Measurements from ENCODE around the gene ENDOD1.
"Not testable (repeated sequence)": the region's sequence is repeated elsewhere in the genome, so short reads cannot be mapped to it uniquely, and the experiment has no call there.

Gene ENDOD1, protein sequence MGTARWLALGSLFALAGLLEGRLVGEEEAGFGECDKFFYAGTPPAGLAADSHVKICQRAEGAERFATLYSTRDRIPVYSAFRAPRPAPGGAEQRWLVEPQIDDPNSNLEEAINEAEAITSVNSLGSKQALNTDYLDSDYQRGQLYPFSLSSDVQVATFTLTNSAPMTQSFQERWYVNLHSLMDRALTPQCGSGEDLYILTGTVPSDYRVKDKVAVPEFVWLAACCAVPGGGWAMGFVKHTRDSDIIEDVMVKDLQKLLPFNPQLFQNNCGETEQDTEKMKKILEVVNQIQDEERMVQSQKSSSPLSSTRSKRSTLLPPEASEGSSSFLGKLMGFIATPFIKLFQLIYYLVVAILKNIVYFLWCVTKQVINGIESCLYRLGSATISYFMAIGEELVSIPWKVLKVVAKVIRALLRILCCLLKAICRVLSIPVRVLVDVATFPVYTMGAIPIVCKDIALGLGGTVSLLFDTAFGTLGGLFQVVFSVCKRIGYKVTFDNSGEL

DNA sequence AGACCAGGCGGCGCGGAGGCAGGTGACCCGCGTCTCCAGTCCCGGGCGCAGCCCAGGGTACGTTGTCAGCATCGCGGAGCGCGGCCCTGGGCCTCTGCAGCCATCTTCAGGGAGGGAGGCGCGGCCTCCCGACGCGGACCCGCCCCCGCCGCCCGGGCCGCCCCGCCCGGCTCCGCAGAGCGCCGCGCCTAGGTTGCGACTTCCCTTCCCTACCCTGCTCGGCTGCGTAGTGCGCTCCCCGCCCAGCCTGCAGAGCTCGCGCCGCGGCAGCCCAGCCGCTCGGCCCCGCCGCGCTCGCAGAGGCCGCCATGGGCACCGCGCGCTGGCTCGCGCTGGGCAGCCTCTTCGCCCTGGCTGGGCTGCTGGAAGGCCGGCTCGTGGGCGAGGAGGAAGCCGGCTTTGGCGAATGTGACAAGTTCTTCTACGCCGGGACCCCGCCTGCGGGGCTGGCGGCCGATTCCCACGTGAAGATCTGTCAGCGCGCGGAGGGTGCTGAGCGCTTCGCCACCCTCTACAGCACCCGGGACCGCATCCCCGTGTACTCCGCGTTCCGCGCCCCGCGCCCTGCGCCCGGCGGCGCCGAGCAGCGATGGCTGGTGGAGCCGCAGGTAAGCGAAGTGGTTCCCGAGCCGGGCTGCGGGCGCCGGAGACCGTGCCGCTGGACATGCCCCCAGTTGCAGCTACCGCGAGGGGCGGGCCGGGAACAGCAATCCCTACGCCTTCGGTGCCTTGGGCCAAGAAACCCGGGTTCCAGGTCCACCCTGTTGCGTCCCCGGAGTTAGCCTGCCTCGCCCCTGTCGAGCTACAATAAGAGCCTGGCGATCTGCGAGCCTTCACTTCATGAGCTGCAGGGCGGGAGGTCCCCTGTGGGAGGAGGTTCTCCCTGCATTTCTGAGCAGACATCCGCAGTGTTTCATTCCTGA lies at the start of gene ENDOD1:
ENDOD1 (plus strand) TSS at position 227 of the 923 bp plus-strand sequence; CDS start at position 309, 82 bp downstream.
- DNase-seq, result peak; percentile 91

DNA sequence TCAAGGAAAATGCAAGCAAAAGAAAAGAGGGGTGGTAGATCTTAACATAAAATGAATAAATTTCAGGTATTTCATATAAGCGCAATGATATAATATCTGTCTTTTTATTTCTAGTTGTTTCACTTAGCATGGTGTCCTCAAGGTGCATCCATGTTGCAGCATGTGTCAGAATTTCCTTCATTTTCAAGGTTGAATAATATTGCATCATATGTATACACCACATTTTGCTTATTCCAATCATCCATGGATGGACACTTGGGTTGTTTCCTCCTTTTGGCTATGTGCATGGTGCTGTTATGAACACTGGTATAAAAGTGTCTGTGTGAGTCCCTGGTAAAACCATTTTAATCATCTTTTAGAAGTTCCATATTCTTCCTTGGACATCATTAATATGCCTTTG lies 47.4 kb upstream of the ENDOD1 start:
- no peak for DNase-seq

DNA sequence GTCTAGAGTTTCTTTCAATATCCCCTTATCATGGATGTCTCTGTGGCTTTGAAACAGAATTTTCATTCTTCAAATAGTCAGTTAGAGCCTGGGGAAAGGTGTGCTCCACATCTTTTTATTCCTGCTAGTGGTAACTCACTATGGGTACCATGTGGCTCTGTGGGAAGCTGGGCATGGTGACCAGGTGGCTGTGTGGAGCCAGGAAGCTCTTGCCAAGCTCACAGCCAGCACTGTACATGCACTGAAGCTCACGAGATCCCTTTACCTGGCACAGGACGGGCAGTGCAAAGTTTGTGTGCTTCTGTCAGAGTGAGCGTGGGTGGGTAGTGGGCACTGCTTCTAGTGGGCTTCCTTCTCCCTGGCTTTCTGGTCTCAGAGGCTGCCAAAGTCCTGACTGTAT lies 46.7 kb upstream of the ENDOD1 start:
- DNase-seq, result no peak

DNA sequence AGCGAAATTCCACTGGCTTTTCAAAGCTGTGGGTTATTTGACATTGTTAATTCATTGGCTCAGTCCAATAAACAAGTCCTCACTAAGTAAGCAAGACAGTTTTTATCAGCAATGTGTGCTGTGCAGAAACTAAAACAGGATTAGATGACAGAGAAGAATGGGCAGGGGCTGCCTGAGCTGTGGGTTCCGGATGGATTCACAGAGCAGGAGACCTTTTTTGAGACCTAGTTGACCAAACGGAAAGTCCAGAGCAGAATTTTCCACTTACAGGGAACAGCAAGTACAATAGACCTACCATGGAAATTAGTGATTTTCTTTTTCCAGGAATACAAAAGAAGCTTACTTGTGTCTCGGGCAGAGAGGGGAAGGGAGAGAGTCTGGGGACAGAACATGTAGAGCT lies 45.6 kb upstream of the ENDOD1 start:
- no peak for DNase-seq

DNA sequence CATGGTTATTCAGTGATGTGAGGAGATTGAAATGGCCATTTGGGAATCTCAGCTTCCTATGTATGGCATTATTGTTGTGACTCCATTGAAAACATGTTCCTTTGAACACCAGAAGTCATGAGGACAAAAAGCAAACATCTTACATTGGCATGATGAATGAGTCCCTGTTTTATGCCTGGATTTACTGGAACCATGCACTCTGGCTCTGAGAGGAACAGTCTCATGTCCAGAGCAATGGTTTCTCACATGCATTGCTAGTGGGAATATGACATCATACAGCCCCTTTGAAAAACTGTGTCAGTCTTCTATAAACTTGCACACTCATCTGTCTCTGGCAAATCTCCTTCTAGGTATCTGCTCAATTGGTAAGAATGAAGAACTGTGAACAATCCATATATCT lies 43.8 kb upstream of the ENDOD1 start:
- DNase-seq, result no peak

DNA sequence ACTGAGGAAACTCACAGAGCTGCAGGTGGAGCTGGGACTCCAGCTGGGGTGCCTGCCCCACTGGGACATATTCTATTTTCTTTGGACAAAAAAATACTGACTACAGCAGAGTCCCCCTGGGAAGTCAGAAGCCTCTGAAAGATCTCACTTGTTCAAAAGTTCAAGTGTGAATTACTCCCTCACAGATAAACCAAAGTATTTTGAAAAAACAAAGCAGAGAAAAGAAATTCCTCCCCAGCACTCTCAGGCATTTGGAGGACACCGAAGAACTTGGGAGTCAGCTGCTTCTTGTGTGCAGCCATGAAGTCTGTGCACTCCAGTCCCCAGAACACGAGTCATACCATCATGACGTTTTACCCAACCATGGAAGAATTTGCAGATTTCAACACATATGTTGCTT lies 40.5 kb upstream of the ENDOD1 start, which contains the start of gene KDM4F:
KDM4F (plus strand) TSS at position 301 of the 400 bp plus-strand sequence.
- DNase-seq, result not testable (repeated sequence)

DNA sequence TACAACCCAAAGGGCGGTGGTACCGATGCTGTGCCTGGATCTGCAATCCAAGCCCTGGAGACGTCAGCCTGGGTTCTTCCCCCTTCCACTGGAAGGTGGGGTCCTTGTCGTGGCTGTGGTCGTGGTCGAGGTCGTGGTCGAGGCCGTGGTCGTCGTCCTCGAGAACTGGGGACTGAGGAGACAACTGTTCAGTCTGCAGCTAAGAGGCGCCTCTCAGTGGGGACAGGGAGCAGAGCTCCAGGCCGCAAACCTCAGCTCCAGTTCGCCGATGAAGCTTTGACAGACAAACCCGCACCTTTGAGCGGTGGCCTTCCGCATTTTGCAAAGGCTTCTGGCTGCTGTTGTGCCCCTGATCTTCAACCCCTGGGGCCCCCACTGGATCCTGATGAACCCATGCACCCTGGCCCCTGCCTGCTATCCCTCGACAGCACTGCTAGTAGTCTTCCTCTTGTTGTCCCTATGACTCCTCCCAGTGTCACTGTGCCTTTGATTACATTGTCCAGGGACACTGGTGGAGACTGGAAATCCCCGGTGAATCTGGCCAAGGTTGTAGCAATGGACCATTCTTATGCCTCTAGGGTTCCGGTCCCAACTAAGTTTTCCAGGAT lies 38.9 kb upstream of the ENDOD1 start:
- DNase-seq, result no peak

DNA sequence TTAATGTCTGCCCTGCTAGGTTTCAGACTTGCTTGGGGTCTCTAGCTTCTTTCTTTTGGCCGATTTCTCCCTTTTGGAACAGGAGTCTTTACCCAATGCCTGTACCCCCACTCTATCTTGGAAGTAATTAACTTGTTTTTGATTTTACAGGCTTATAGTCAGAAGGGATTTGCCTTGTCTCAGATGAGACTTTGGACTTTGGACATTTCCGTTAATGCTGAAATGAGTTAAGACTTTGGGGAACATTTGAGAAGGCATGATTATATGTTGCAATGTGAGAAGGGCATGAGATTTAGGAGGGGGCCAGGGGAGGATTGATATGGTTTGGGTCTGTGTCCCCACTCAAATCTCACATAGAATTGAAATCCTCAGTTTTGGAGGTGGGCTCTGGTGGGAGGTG lies 35.3 kb upstream of the ENDOD1 start:
- no peak for DNase-seq

DNA sequence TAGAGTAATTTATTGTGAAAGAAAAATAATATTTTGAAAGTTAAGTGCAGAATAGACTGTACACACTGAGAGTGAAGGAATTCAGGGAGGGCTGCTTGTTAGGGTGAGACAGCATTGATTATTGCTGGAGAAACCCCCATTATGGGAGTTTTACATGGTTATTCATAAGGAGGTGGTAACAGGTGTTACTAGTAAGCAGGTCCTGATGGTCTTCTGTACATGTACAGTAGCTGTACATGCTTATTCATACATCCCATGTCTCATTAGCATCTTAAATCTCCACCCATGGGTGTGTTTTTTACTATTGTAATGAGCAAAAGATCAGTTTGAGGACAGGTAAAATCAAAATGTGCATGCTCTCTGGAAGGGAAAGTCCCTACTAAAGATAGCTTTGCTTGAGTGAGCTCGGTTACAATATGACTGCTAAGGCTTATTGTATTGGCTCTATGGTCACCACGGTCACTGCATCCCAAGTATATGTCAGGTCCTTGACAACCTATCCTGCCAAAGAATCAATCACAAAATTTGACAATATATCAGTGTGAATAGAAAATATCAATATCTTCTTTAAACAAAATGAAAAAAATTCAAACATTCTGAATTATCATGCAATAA lies 34.3 kb upstream of the ENDOD1 start:
- no peak for DNase-seq

DNA sequence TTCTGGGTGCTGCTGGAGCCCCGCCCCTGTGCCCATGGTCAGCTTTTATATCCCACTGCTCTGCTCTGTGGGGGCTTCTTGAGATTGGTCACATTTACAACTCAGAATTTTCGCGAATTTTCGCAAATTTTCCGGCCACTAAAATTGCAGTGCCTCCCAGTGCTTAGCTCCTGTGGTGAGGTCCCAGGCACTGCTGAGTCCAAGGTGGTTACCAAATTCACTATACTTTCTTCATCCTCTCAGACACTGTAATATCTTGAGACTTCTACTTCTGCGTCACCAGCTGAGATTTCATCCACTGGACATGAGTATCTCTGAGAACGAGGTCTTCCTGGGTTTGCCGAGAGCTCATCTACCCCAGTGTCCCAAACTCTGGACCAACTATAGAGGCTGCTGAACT lies 31.7 kb upstream of the ENDOD1 start:
- no peak for DNase-seq

DNA sequence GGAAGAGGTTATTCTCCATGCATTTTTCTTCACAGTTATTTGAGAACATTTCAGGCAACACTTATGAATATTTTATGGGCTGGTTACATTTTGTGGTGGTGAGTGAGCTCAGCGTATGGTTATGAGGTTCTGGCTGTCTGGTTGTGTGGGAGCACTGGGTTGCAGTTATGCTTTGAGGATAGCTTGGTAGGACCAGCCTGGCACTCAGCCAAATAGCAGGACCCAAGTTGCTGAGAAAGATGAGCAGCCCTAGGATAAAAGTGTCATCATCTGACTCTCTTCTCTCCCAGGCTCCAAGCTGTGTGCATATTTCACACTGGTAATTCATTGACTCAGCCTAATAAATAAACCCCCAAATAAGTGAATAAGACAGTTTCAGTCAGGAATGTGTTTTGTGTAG lies 31.0 kb upstream of the ENDOD1 start:
- no peak for DNase-seq

DNA sequence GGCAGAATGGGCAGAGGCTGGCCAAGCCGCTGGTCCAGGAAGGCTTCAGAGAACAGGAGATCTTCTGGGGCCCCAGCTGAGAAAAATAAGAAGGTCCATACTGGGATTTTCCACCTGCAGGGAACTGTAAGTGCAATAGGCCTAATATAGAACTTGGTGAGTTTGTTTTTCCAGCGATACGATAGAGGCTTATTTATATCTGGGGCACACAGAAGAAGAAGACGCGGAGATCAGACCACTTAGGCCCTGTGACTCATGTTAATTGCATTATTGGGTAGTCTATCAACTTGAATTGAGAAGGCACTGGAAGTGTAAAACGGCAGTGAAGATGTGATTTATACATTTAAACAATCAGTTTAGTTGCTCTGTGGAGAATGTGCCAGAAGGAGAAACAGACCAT lies 30.6 kb upstream of the ENDOD1 start:
- DNase-seq, result no peak

DNA sequence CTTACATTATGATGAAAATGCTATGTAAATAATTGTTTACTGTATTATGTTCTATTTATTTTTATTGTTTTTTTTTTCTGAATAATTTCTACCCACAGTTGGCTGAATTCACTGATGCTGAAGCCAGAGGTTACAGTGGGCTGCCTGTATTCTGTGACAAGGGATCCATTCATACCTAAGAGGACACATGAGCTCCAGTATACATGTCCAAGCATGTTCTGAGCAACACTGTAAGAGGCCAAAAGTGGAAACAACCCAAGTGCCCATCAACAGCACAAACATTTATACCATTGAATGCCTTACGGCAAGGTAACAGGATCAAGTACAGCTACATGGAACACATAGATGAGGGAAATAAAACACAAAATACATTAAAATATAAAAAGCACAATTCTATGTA lies 24.3 kb upstream of the ENDOD1 start:
- DNase-seq, result no peak

DNA sequence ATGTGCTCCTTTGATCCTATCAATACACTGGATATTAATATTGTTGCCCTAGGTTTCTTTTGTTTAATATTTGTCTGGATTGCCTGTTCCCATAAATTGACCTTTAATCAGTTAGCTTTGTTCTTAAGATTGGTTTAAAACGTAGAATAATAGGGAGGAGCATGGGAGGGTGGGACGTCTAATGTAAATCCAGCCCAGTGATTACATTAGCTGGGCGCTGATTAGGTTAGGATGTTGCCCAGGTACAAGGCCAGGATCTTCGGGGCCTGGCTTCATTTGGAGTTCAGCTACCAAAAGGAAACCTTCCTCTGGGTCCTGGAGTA lies 23.0 kb upstream of the ENDOD1 start, which contains the start of gene SRSF8:
SRSF8 (plus strand) TSS at position 204 of the 323 bp plus-strand sequence. CDS start 308 bp downstream, outside the sequence.
- no peak for DNase-seq

DNA sequence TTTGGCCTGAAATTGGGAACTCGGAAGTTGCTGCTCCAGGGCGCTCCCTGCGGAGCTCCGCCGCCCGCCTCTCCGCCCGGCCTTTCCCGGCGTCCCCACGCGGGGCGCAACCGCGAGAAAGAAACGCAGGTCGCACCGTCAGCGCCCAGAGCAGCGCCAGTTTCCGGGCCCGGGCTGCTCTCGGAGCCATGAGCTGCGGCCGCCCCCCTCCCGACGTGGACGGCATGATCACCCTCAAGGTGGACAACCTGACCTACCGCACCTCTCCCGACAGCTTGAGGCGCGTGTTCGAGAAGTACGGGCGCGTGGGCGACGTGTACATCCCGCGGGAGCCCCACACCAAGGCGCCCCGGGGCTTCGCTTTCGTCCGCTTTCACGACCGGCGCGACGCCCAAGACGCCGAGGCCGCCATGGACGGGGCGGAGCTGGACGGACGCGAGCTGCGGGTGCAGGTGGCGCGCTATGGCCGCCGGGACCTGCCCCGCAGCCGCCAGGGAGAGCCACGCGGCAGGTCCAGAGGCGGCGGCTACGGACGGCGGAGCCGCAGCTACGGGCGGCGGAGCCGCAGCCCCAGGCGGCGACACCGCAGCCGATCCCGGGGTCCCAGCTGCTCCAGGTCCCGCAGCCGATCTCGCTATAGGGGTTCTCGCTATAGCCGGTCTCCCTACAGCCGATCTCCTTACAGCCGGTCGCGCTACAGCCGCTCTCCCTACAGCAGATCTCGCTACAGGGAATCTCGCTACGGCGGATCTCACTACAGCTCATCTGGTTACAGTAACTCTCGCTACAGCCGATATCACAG lies 22.4 kb upstream of the ENDOD1 start:
- peak; percentile 88 for DNase-seq

DNA sequence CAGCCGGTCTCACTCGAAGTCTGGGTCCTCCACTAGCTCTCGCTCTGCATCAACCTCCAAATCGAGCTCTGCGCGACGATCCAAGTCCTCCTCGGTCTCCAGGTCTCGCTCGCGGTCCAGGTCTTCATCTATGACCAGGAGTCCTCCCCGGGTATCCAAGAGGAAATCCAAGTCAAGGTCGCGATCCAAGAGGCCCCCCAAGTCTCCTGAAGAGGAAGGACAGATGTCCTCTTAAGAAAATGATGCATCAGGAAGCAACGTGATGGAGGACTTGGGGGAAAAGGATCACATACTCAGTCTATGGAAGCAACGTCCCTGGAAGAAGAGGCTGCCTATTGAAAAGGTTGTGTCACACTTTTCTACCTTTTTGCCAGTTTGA lies 21.8 kb upstream of the ENDOD1 start:
- DNase-seq, result no peak

DNA sequence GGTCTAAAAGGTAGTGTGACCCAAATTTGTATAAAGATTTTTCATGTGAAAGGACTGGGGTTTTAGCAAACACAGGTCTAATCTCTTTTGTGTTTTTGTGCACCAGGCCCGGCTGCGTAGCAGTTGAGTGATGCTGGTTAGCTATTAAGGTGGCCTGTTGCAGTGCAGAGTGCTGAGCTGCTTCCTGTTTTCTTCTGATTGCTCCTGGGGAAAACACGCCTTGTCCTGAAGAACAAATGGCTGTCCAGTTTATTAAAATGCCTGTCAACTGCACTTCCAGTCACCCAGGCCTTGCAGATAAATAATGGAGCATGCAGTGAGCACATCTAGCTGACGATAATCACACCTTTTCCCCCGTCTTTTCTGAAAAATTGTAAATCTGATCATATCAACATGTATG lies 21.1 kb upstream of the ENDOD1 start:
- DNase-seq, result peak; percentile 78

DNA sequence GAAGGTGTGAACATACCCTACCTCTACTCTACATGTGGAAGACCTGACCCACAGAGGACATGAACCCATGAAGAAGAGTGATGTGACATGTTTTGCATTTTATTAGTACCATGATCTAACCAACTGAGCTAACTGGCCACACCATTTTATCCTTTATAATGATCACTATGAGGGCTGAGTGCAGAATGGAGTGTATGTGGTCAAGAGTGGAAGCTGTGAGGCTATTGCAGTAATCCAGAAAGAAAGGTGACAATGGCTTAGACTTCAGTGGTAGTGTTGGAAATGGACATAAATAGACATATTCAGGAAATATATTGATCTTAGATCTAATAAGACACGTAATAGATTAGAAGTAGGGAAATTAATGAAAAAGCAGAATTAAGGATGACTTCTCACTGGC lies 19.2 kb upstream of the ENDOD1 start:
- DNase-seq, result no peak

DNA sequence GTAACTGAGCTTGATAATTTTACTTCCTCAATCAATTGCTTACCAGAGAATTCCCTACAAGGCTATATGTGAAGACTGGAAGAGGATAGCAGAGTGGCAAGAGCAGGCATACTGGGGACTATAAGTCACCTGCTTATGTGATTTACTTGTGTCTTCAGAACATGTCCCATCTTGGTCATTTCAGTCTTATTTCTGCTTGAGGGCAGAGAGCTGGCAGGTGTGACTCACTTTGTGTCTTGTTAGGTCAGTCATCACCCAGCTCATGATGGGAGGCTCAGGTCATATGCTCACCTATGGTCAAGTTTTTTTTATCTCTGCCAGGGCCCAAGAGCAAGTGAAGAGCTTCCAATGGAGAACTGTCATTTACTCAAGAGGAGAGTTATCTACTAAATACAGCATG lies 16.7 kb upstream of the ENDOD1 start:
- DNase-seq, result no peak

DNA sequence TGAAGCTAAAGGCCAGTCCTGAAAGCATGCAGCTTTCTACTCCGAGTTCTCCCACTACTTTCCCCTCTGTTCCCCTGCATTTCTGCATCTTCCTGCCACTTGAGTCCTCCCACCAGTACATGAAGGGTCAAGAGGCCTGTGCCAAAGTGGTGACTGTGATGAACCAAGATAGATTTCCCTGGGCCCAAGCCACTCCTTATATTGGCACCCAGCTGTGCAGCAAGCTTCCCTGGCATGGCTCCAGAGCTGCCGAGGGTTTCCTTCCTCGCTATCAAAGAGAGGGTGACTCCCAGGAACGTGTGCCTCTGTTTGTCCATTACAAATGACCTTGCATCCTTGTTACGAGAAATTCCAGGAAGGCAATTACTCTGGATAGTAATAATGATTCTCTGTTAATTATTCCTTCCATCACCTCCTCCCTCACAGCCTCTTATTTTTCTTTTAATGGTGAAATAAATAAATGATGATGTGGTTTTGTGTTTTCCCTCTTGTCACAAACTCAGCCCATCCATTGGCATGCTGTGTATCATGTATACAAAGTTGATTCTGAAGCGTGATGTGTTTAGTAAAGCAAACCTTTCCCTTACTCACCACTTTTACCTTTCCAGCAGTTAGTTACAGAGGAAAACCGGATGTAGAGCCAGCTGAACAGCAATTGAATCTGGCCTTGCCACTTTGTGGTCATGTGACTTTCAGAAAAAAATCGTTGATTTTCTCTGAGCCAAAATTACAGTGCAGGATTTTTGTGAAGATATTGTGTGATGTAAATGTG lies 14.7 kb upstream of the ENDOD1 start:
- DNase-seq, result no peak

DNA sequence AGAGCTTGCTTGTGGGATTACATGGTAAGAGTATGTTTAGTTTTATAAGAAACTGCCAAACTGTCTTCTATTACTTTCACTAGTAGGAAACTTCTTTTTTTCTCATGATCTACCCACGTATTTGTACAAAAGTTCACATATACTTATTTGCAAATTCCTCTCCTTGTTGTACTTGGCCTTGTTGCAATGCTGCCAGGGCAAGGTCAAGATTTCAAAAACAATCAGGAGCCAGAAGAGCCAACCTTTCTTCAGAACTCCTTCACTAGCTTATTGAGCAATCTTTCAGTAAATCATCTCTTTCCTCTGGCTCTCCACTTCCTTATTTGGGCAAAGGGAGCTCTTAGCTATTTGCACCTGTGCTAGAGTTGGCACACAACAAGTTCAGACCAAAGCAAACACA lies 13.2 kb upstream of the ENDOD1 start:
- DNase-seq, result no peak

Data from left hindlimb (tissue), 1 donor.